Measurements from ENCODE around the gene PML. TPM values are rescaled to one million over a fixed set of nuclear protein-coding genes. Genes with fewer than 3 reads are reported as not detected.

Gene PML
- total and polyA plus RNA-seq, 2 of the 4 experiments (the other 2 are of a cell fraction), result 8.8 to 22.6 TPM

- peak overlapping the region; percentile 97 for H3K4ac ChIP-seq (ENCODE audit: low read depth, low read length)
- CTCF ChIA-PET, result no interaction called here
- peak overlapping the region; percentile 72; the same call in 1 of the 2 replicates for H3K27ac ChIP-seq (ENCODE audit: insufficient read depth, low read length)
- 100% methylated on average over 1 of the region's 5 CpGs; no CpG with 5 or more reads in 1 of the 2 experiments for WGBS, 2 experiments (ENCODE audit: extremely low coverage in 2 of 2, insufficient read length in 1 of 2)
- TF ChIP-seq CEBPB (IDR thresholded peaks at IDR 0.05; ENCODE audit: low read depth, low read length) (no peak), BHLHE40 (IDR thresholded peaks at IDR 0.05; ENCODE audit: low read depth, low read length) (no peak), NFE2L2 (IDR thresholded peaks at IDR 0.05; ENCODE audit: low read depth, low read length) (no peak), CHD1 (IDR thresholded peaks at IDR 0.05; ENCODE audit: low read depth, low read length) (no peak), SMC3 (IDR thresholded peaks at IDR 0.05; ENCODE audit: low read depth, low read length) (no peak)
- peak overlapping the region; percentile 91 for H2BK20ac ChIP-seq (ENCODE audit: low read depth, low read length)
- H2AFZ ChIP-seq (replicated peaks; ENCODE audit: low read length, poor library complexity), result peak overlapping the region; percentile 70
- H4K8ac ChIP-seq (ENCODE audit: low read depth in 2 of 2, low read length in 2 of 2), result peak overlapping the region; percentile 86 to 90; a peak in 3 of 4 replicates
- no peaks in the 10 kb centered on the region for H3K36me3 ChIP-seq (ENCODE audit: control insufficient read depth, insufficient read depth, low read length)
- no peaks in the 10 kb centered on the region for H3K9me3 ChIP-seq (ENCODE audit: control insufficient read depth, insufficient read depth, low read length)
- peak overlapping the region; percentile 9 for H4K5ac ChIP-seq (ENCODE audit: low read depth, low read length)
- H3K4me2 ChIP-seq (ENCODE audit: low read depth, low read length), result no peak overlapping the region
- peak overlapping the region; percentile 83; the same call in 1 of the 2 replicates for H3K23ac ChIP-seq (ENCODE audit: low read depth, low read length)
- no peak for DNase-seq
- H3K18ac ChIP-seq (ENCODE audit: low read depth, low read length), result peak overlapping the region; percentile 84
- in situ Hi-C loops (cut with MboI; ENCODE audit: low sequenced_read_pairs), result loop anchor here (5.0 kb wide), 1 partner anchor 272 kb away; no protein-coding TSS in a partner anchor
- dilution Hi-C loops (cut with HindIII; ENCODE audit: low sequenced_read_pairs, unreplicated experiment), result no loop called here
- ATAC-seq (ENCODE audit: low read depth), result no peak
- H3K9ac ChIP-seq (ENCODE audit: low read depth, low read length), result no peak overlapping the region
- peaks cover 32% of the 10 kb centered on the region for H3K4me1 ChIP-seq (ENCODE audit: control insufficient read depth, insufficient read depth, low read length)
- H3K56ac ChIP-seq (ENCODE audit: extremely low read depth, insufficient read depth, low read length), result no peak overlapping the region
- no peaks in the 10 kb centered on the region for H4K20me1 ChIP-seq (ENCODE audit: insufficient read depth, low read length)
- POLR2A ChIA-PET (ENCODE audit: unreplicated experiment), result no interaction called here
- no TSS peak for BruUV-seq (replicated peaks)
- peak overlapping the region; percentile 99 for H2BK120ac ChIP-seq (ENCODE audit: low read depth, low read length)
- H3K9me1 ChIP-seq (ENCODE audit: insufficient read depth, low read length), result peaks cover 19% of the 10 kb centered on the region
- peak overlapping the region; percentile 100 for H2BK15ac ChIP-seq (ENCODE audit: low read depth, low read length)
- no peak overlapping the region for H3K4me3 ChIP-seq (ENCODE audit: insufficient read depth, low read depth, low read length)
- H3K14ac ChIP-seq (replicated peaks; ENCODE audit: low read depth, low read length), result peak overlapping the region; percentile 91
- peak overlapping the region; percentile 86 for H2AK9ac ChIP-seq (replicated peaks; ENCODE audit: low read depth, low read length, poor library complexity)
- peak overlapping the region; percentile 99 for H2BK5ac ChIP-seq (ENCODE audit: low read depth, low read length, poor library complexity, severe bottlenecking)
- peaks cover 0 to 5% of the 10 kb centered on the region in 2 experiments; a peak in 2 of 4 replicates for H3K79me1 ChIP-seq (ENCODE audit: low read depth in 1 of 2, low read length in 2 of 2)
- peak overlapping the region; percentile 100 for H2AK5ac ChIP-seq (ENCODE audit: low read depth, low read length)
- intact Hi-C loops (cut with micrococcal nuclease), result loop anchor here (5.0 kb wide), 1 partner anchor 78 kb away; no protein-coding TSS in a partner anchor
- no peaks in the 10 kb centered on the region for H3K27me3 ChIP-seq (ENCODE audit: control insufficient read depth, insufficient read depth, low read length)
- peak overlapping the region; percentile 90 for H4K91ac ChIP-seq (ENCODE audit: insufficient read depth, low read depth, low read length)
These were observed 55.6 kb downstream of the PML start for GRCh38 chr15:74050127-74050526.

Data from IMR-90 (cell line).